H1 (cell line): ENCODE measurements around the gene ERC1. TPM values are rescaled to one million over a fixed set of nuclear protein-coding genes. Genes with fewer than 3 reads are reported as not detected.

ENCODE experiments used
- CTCF ChIA-PET: fragments of 300-600 bp; sonication (Branson Sonifier 250); formaldehyde crosslinking; loops from one replicate; lab custom pipeline; 2021; ENCODE audit not compliant: partially characterized antibody; lab: Charles Lee
- POLR2A ChIA-PET: fragments of 300-600 bp; sonication (Branson Sonifier 250); formaldehyde crosslinking; loops from one replicate; lab custom pipeline; 2021; ENCODE audit warnings: inconsistent platforms; ENCODE audit not compliant: partially characterized antibody; lab: Charles Lee
- DNase-seq, 2 experiments: peaks; one replicate each; pipeline versions ENCODE4 v3.0.0 to v3.0.0-alpha.2; 2010 to 2022; ENCODE audit warnings: low spot score in 2 of 2, low read depth in 1 of 2, mixed read lengths in 1 of 2
- FAIRE-seq: peaks from 2 replicates; lab custom pipeline; 2011; peaks lifted over from hg19 to GRCh38; lab: Jason Lieb, UNC
- H2AFZ ChIP-seq: 2 replicates; pipeline ENCODE4 v1.8.1; 2012; ENCODE audit warnings: low read length, inconsistent platforms
- H2AK5ac ChIP-seq: 2 replicates; pipeline ENCODE4 v1.6.1; 2013; ENCODE audit warnings: low read depth, low read length
- H2BK120ac ChIP-seq: replicated peaks from 2 replicates; pipeline ENCODE3; 2013; ENCODE audit warnings: low read depth, low read length, inconsistent platforms
- H2BK12ac ChIP-seq: 2 replicates; pipeline ENCODE4 v1.6.1; 2013; ENCODE audit warnings: low read depth, low read length
- H2BK15ac ChIP-seq: 2 replicates; pipeline ENCODE4 v1.6.1; 2013; ENCODE audit warnings: low read length
- H2BK20ac ChIP-seq: 2 replicates; pipeline ENCODE4 v1.6.1; 2013; ENCODE audit warnings: low read length
- H2BK5ac ChIP-seq: 2 replicates; pipeline ENCODE4 v1.6.1; 2013; ENCODE audit warnings: low read depth, low read length
- H3K14ac ChIP-seq: 2 replicates; pipeline ENCODE4 v1.6.1; 2013; ENCODE audit warnings: inconsistent platforms; ENCODE audit not compliant: insufficient read length
- H3K18ac ChIP-seq: 2 replicates; pipeline ENCODE4 v1.6.1; 2013; ENCODE audit warnings: low read length; ENCODE audit errors: extremely low read depth
- H3K23ac ChIP-seq: 2 replicates; pipeline ENCODE4 v1.6.1; 2013; ENCODE audit warnings: inconsistent platforms; ENCODE audit not compliant: insufficient read length
- H3K23me2 ChIP-seq: 2 replicates; pipeline ENCODE4 v1.6.1; 2013; ENCODE audit warnings: low read depth, low read length
- H3K27ac ChIP-seq: 2 replicates; pipeline ENCODE4 v1.6.1; 2011; ENCODE audit warnings: low read depth, low read length, inconsistent platforms
- H3K27me3 ChIP-seq, 4 experiments: replicated peaks in 1 of 4; 1 replicate in 1 of 4; 2 replicates in 3 of 4; pipeline versions ENCODE4 v1.6.1 to v1.8.1; 2011 to 2013; ENCODE audit warnings: low read length in 3 of 4, mild to moderate bottlenecking in 3 of 4, inconsistent platforms in 2 of 4, mixed read lengths in 2 of 4, moderate library complexity in 1 of 4; ENCODE audit not compliant: control insufficient read depth in 3 of 4, insufficient read depth in 3 of 4; ENCODE audit errors: extremely low read depth in 1 of 4
- H3K36me3 ChIP-seq, 4 experiments: 2 replicates each; pipeline versions ENCODE4 v1.6.1 to v1.8.1; 2011 to 2013; ENCODE audit warnings: mild to moderate bottlenecking in 4 of 4, low read length in 3 of 4, moderate library complexity in 2 of 4, control low read depth in 1 of 4, inconsistent platforms in 1 of 4; ENCODE audit not compliant: insufficient read depth in 4 of 4, control insufficient read depth in 2 of 4
- H3K4ac ChIP-seq: replicated peaks from 2 replicates; pipeline ENCODE3; 2013; ENCODE audit warnings: low read length, low read depth, mixed read lengths, inconsistent platforms; ENCODE audit not compliant: insufficient read length
- H3K4me1 ChIP-seq, 4 experiments: replicated peaks in 1 of 4; 1 replicate in 1 of 4; 2 replicates in 3 of 4; pipeline versions ENCODE4 v1.6.1 to v1.8.1; 2011 to 2013; ENCODE audit warnings: low read length in 3 of 4, inconsistent platforms in 2 of 4, mixed read lengths in 1 of 4; ENCODE audit not compliant: insufficient read depth in 4 of 4, control insufficient read depth in 3 of 4
- H3K4me2 ChIP-seq, 2 experiments: 2 replicates each; pipeline versions ENCODE4 v1.6.1 to v1.8.1; 2011 to 2013; ENCODE audit warnings: low read depth in 2 of 2, low read length in 2 of 2, control low read depth in 1 of 2, inconsistent platforms in 1 of 2, mild to moderate bottlenecking in 1 of 2; ENCODE audit not compliant: insufficient read depth in 1 of 2
- H3K4me3 ChIP-seq, 4 experiments: fragments of 200-600, 300-600 bp in 1 of 4; sonication (generic), shearing (Covaris generic), sonication (Bioruptor Twin) in 1 of 4; 2 replicates each; pipeline versions ENCODE4 v1.5.1 to v1.8.1; 2011 to 2016; ENCODE audit warnings: low read length in 4 of 4, low read depth in 3 of 4, control low read depth in 2 of 4, inconsistent platforms in 2 of 4, mild to moderate bottlenecking in 2 of 4, mixed read lengths in 1 of 4, moderate library complexity in 1 of 4; ENCODE audit not compliant: insufficient read depth in 2 of 4; ENCODE audit errors: extremely low read depth in 1 of 4
- H3K56ac ChIP-seq: replicated peaks from 2 replicates; pipeline ENCODE3; 2013; ENCODE audit warnings: low read depth, mild to moderate bottlenecking, mixed read lengths, low read length, inconsistent platforms; ENCODE audit not compliant: insufficient read length
- H3K79me1 ChIP-seq: 2 replicates; pipeline ENCODE4 v1.6.1; 2013; ENCODE audit warnings: low read depth, low read length, control low read depth
- H3K79me2 ChIP-seq, 2 experiments: 2 replicates each; pipeline versions ENCODE4 v1.6.1 to v1.8.1; 2012 to 2013; ENCODE audit warnings: low read length in 2 of 2, mild to moderate bottlenecking in 2 of 2, inconsistent platforms in 1 of 2; ENCODE audit not compliant: insufficient read depth in 2 of 2, control insufficient read depth in 1 of 2
- H3K9ac ChIP-seq, 4 experiments: replicated peaks in 1 of 4; 1 replicate in 1 of 4; 2 replicates in 3 of 4; pipeline versions ENCODE4 v1.6.1 to v1.8.1; 2011 to 2013; ENCODE audit warnings: low read depth in 3 of 4, low read length in 3 of 4, control low read depth in 2 of 4, mild to moderate bottlenecking in 2 of 4, moderate library complexity in 2 of 4, inconsistent platforms in 1 of 4; ENCODE audit errors: extremely low read depth in 1 of 4
- H3K9me3 ChIP-seq, 2 experiments: 2 replicates each; pipeline versions ENCODE4 v1.6.1 to v1.8.1; 2012 to 2013; ENCODE audit warnings: mild to moderate bottlenecking in 2 of 2, moderate library complexity in 2 of 2, control low read depth in 1 of 2, inconsistent platforms in 1 of 2, low read depth in 1 of 2, low read length in 1 of 2, mixed read lengths in 1 of 2; ENCODE audit not compliant: insufficient read depth in 2 of 2
- H4K20me1 ChIP-seq, 2 experiments: replicated peaks in 1 of 2; 2 replicates each; pipeline versions ENCODE3 to v1.8.1; 2011 to 2013; ENCODE audit warnings: inconsistent platforms in 2 of 2, low read length in 2 of 2, mild to moderate bottlenecking in 1 of 2; ENCODE audit not compliant: insufficient read depth in 2 of 2, control insufficient read depth in 1 of 2
- H4K5ac ChIP-seq: 2 replicates; pipeline ENCODE4 v1.6.1; 2013; ENCODE audit warnings: low read length, low read depth, mixed read lengths, inconsistent platforms; ENCODE audit not compliant: insufficient read length
- H4K8ac ChIP-seq: 2 replicates; pipeline ENCODE4 v1.8.0; 2013; ENCODE audit warnings: mild to moderate bottlenecking, moderate library complexity, low read length, inconsistent platforms; ENCODE audit not compliant: insufficient read depth; ENCODE audit errors: extremely low read depth
- H4K91ac ChIP-seq: replicated peaks from 2 replicates; pipeline ENCODE3; 2013; ENCODE audit warnings: low read length, mixed read lengths, inconsistent platforms; ENCODE audit not compliant: insufficient read length
- BACH1 ChIP-seq: IDR thresholded peaks from 2 replicates; pipeline ENCODE4 v1.6.1; 2012; ENCODE audit warnings: low read length, improper control_type of control experiment
- CHD1 ChIP-seq: IDR thresholded peaks from 2 replicates; pipeline ENCODE4 v1.6.1; 2012; ENCODE audit warnings: low read depth, low read length, improper control_type of control experiment
- CREB1 ChIP-seq: IDR thresholded peaks from 2 replicates; pipeline ENCODE4 v1.6.1; 2012; ENCODE audit warnings: inconsistent platforms
- EGR1 ChIP-seq: IDR thresholded peaks from 2 replicates; pipeline ENCODE4 v1.6.1; 2011; ENCODE audit warnings: low read depth, low read length, borderline replicate concordance
- HDAC6 ChIP-seq: IDR thresholded peaks from one replicate; pipeline ENCODE4 v1.7.1; 2012; ENCODE audit warnings: low read depth, mild to moderate bottlenecking, inconsistent platforms, low read length, moderate library complexity
- RXRA ChIP-seq: IDR thresholded peaks from 2 replicates; pipeline ENCODE4 v1.6.1; 2011; ENCODE audit warnings: low read depth, mild to moderate bottlenecking, low read length, moderate library complexity; ENCODE audit not compliant: insufficient read depth
- SIN3A ChIP-seq, 2 experiments: IDR thresholded peaks in 1 of 2; conservative IDR thresholded peaks in 1 of 2; 2 replicates each; pipeline ENCODE4 v1.6.1; 2011 to 2012; ENCODE audit warnings: low read length in 2 of 2, improper control_type of control experiment in 1 of 2, low read depth in 1 of 2, mild to moderate bottlenecking in 1 of 2
- YY1 ChIP-seq: IDR thresholded peaks from 2 replicates; pipeline ENCODE4 v1.6.1; 2011; ENCODE audit warnings: low read depth, mild to moderate bottlenecking, low read length
- ZNF274 ChIP-seq: IDR thresholded peaks from 2 replicates; pipeline ENCODE4 v1.7.0; 2012; ENCODE audit warnings: low read length, borderline replicate concordance; ENCODE audit errors: extremely low read depth
- WGBS, 2 experiments: shearing (Covaris generic) in 1 of 2; methylation state at CpG; one replicate each; pipeline versions ENCODE4 v1.1.6 to v1.1.7; 2013 to 2015; ENCODE audit warnings: low lambda C conversion rate in 2 of 2, mixed read lengths in 2 of 2, inconsistent platforms in 1 of 2, low coverage in 1 of 2, missing lambda C conversion rate in 1 of 2; ENCODE audit not compliant: insufficient replicate concordance in 2 of 2, insufficient coverage in 1 of 2, insufficient read length in 1 of 2; ENCODE audit errors: extremely low coverage in 1 of 2, missing lambda C conversion rate in 1 of 2; 5-methylcytosine and 5-hydroxymethylcytosine counted together
- polyA plus RNA-seq, 7 experiments: library from polyadenylated mRNA; depleted of rRNA in 3 of 7; stranded (reverse) in 5 of 7; unstranded in 2 of 7; fragments of >200 nt in 5 of 7; fragments of 200-250 nt in 2 of 7; gene quantifications; 1 replicate in 5 of 7; 2 replicates in 1 of 7; 4 replicates in 1 of 7; pipeline versions ENCODE4 v1.2.1 to v1.2.3, GENCODE V29; 2011 to 2013; ENCODE audit warnings: missing spikeins in 2 of 7, mixed read lengths in 2 of 7
- total RNA-seq: library from RNA; stranded (reverse); fragmentation: NEBNext Ultra II Directional; extraction: Animal tissue kit (Norgen Biotek cat#: 25700); gene quantifications from 2 replicates; pipeline ENCODE4 v1.2.1, GENCODE V29; 2021
- TF ChIP-seq, protein P1 (sequence below): IDR thresholded peaks from 2 replicates; pipeline ENCODE4 v1.6.1; 2012; ENCODE audit warnings: inconsistent platforms
- TF ChIP-seq, protein P2 (sequence below): IDR thresholded peaks from 2 replicates; pipeline ENCODE4 v1.6.1; 2012; ENCODE audit warnings: inconsistent platforms

The ERC1 gene
- total and polyA plus RNA-seq, 2 of the 8 experiments (the other 6 are each of a cell fraction or from before 2014, with no cell fraction given): 7.8 to 45.7 TPM

DNA sequence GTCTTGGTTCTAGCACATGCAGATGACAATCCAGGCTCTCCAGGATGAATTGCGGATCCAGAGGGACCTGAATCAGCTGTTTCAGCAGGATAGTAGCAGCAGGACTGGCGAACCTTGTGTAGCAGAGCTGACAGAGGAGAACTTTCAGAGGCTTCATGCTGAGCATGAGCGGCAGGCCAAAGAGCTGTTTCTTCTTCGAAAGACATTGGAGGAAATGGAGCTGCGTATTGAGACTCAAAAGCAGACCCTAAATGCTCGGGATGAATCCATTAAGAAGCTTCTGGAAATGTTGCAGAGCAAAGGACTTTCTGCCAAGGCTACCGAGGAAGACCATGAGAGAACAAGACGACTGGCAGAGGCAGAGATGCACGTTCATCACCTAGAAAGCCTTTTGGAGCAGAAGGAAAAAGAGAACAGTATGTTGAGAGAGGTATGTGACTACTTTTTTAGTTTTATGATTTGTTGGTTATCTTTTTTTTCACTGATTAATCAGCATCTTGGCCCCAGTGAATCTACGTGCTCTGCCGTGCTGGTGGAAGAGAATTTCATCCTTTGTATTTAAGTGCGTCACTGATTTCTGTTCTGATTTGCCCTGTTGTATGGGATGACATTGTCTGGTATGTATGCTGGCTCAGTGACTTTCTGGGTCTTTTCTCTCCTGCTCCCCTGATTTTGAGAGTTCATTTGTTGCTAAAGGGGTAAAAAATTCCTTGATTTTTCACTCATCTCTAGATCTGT is 92.3 kb downstream of the ERC1 start:
- Histone ChIP-seq H3K9ac (no peak overlapping the region), H3K36me3 (no peaks in the 10 kb centered on the region), H2BK15ac (no peak overlapping the region), H2BK20ac (no peak overlapping the region), H2BK5ac (no peak overlapping the region), H3K4me1 (peaks cover 0 to 6% (median 2%) of the 10 kb centered on the region in 4 experiments; a peak in 3 of 7 replicates), H3K9me3 (no peaks in the 10 kb centered on the region), H3K4ac (no peak overlapping the region), H2BK12ac (no peak overlapping the region), H2AFZ (no peak overlapping the region), H2BK120ac (no peak overlapping the region), H3K4me3 (no peak overlapping the region), H4K8ac (no peak overlapping the region), H3K56ac (no peak overlapping the region), H3K23ac (no peak overlapping the region), H3K4me2 (no peak overlapping the region), H2AK5ac (no peak overlapping the region), H4K5ac (no peak overlapping the region), H3K18ac (no peak overlapping the region), H4K20me1 (peaks cover 0 to 1% of the 10 kb centered on the region in 2 experiments), H3K23me2 (no peaks in the 10 kb centered on the region), H3K27ac (peak overlapping the region; percentile 17; the same call in 1 of the 2 replicates), H3K14ac (no peak overlapping the region), H4K91ac (no peak overlapping the region), H3K79me2 (peaks cover 0 to 4% of the 10 kb centered on the region in 2 experiments; a peak in 1 of 4 replicates), H3K79me1 (no peaks in the 10 kb centered on the region), H3K27me3 (no peaks in the 10 kb centered on the region)
- peak; percentile 75 for FAIRE-seq
- ChIA-PET POLR2A (interaction anchor here (0.9 to 1.3 kb wide), 2 partner anchors 10 to 27 kb away, joined by 3 to 4 read pairs; no protein-coding TSS in a partner anchor), CTCF (interaction anchor here (1.0 to 2.5 kb wide), 2 partner anchors 9 to 18 kb away, joined by 4 to 14 read pairs; no protein-coding TSS in a partner anchor)
- WGBS, 2 experiments: 72% methylated on average over 12 of the region's 12 CpGs; no CpG with 5 or more reads in 1 of the 2 experiments
- DNase-seq: no peak
- TF ChIP-seq BACH1 (0 out of 2 replicates have a peak, but pooled peaks have one; percentile 34), YY1 (no peak), HDAC6 (no peak), RXRA (no peak), ZNF274 (no peak), CHD1 (no peak), EGR1 (no peak), SIN3A (conservative IDR thresholded peaks at IDR 0.05 in 1 of 2, IDR thresholded peaks at IDR 0.05 in 1 of 2; ENCODE audit: low read depth in 1 of 2, low read length in 2 of 2) (peak in 1 of 2 experiments; percentile 81; a peak in 2 of 4 replicates), CREB1 (no peak)
- TF ChIP-seq, protein P1, sequence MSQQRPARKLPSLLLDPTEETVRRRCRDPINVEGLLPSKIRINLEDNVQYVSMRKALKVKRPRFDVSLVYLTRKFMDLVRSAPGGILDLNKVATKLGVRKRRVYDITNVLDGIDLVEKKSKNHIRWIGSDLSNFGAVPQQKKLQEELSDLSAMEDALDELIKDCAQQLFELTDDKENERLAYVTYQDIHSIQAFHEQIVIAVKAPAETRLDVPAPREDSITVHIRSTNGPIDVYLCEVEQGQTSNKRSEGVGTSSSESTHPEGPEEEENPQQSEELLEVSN: no peak
- TF ChIP-seq, protein P2, sequence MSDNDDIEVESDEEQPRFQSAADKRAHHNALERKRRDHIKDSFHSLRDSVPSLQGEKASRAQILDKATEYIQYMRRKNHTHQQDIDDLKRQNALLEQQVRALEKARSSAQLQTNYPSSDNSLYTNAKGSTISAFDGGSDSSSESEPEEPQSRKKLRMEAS: no peak
